A549 treated with Mapracorat at 1 μM for 4 hours (cell line): ENCODE results near the gene INHA. TPM values are rescaled to one million over a fixed set of nuclear protein-coding genes. Genes with fewer than 3 reads are reported as not detected.

Experiments used
- total RNA-seq: library from RNA; stranded (reverse); fragments of 200-300 nt; extraction: Qiagen RNA extraction; gene quantifications from 5 replicates; pipeline ENCODE4 v1.2.3, GENCODE V29; 2022

INHA gene
- 0.08 to 0.65 TPM (median 0.39 TPM) in 5 replicates for total RNA-seq

GRCh38 chr2:219572237-219573001 is at the start of gene INHA:
Gene INHA, plus strand, starts transcription at chr2:219572310. Its CDS starts 65 bp downstream, at chr2:219572375.

GRCh38 chr2:219543596-219544358 is 28.3 kb upstream of the INHA start, which contains the start of the genes CHPF and TMEM198:
Gene CHPF, minus strand, starts transcription at chr2:219543809. Its CDS starts 271 bp downstream, at chr2:219543538.
Gene TMEM198, plus strand, starts transcription at chr2:219544028. Its CDS starts 700 bp downstream, at chr2:219544728.

DNA sequence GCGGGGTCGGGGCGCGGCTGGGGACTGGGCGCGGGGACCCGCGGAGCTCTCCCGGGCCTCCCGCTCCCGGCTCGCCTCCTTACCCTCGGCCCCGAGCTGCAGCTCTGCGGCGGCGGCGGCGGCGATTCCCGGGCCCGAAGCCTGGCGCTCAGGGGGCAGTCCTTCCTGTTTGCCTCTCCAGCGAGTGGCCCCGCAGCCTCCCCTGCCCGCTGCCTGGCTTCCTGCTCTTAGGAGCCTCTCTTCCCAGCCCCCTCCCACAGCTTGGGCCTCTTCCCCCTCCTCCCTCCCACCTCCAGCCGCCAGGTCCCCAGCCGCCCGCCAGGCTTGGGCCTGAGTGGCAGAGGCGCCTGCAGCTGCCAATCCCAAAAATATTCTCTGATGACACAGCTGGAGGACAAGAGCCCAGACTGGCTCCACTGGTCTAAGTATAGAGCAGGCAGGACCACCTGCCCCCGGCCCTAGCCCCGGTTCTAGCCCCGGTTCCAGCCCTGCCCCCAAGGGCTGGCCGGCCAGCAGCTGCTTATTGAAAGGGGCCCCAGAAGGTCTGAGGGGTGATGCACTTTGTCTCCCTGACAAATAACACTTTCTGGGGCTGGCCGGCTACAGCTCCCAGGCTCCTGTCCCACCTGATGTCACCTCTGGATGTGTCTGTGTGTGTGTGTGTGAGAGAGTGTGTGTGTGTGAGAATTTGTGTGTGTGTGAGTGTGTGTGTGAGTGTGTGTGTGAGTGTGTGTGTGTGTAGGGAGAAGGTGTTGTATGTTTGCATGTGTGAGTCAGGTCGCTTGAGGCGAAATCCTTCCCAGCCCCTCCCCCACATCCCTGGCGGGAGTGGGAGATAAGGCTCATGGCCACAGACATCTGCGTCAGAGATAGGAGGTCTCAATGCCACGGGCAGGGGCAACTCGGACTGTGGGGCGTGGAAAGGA is 536 bp upstream of the INHA start, which contains the start of gene OBSL1:
Gene OBSL1 (minus strand): TSS at position 229 of the 926 bp plus-strand sequence. CDS start 307 bp downstream, outside the sequence.

GRCh38 chr2:219597552-219598307 is 25.6 kb downstream of the INHA start, which contains the start of gene STK11IP:
Gene STK11IP, plus strand, starts transcription at chr2:219597857. Its CDS starts 263 bp downstream, at chr2:219598120.

Other genes starting within 250 kb of the INHA start
- not detected in 5 replicates for gene RESP18, start 239.6 kb upstream of the INHA start, total RNA-seq
- 60.0 to 70.4 TPM (median 63.8 TPM) in 5 replicates for gene DNPEP, start 184.4 kb upstream of the INHA start, total RNA-seq
- gene DES, start 153.9 kb upstream of the INHA start, total RNA-seq, result 0.07 to 0.39 TPM (median 0.24 TPM) in 5 replicates
- gene SPEG, start 137.5 kb upstream of the INHA start, total RNA-seq, result 6.6 to 11.2 TPM (median 7.6 TPM) in 5 replicates
- 33.9 to 37.6 TPM (median 36.5 TPM) in 5 replicates for gene GMPPA, start 73.4 kb upstream of the INHA start, total RNA-seq
- 0.07 to 0.20 TPM (median 0.13 TPM) in 3 of 5 replicates, not detected in the others for gene ASIC4, start 57.8 kb upstream of the INHA start, total RNA-seq
- gene CHPF, start 28.5 kb upstream of the INHA start, total RNA-seq, result 19.5 to 34.2 TPM (median 31.1 TPM) in 5 replicates
- 0.66 to 1.3 TPM (median 1.1 TPM) in 5 replicates for gene TMEM198, start 28.3 kb upstream of the INHA start, total RNA-seq
- 16.0 to 23.3 TPM (median 21.8 TPM) in 5 replicates for gene OBSL1, start 771 bp upstream of the INHA start, total RNA-seq
- 12.6 to 19.3 TPM (median 17.5 TPM) in 5 replicates for gene STK11IP, start 25.5 kb downstream of the INHA start, total RNA-seq
- 2.6 to 3.9 TPM (median 3.0 TPM) in 5 replicates for gene SLC4A3, start 55.3 kb downstream of the INHA start, total RNA-seq